ENCODE data around the gene RGMB.

RGMB gene

DNA sequence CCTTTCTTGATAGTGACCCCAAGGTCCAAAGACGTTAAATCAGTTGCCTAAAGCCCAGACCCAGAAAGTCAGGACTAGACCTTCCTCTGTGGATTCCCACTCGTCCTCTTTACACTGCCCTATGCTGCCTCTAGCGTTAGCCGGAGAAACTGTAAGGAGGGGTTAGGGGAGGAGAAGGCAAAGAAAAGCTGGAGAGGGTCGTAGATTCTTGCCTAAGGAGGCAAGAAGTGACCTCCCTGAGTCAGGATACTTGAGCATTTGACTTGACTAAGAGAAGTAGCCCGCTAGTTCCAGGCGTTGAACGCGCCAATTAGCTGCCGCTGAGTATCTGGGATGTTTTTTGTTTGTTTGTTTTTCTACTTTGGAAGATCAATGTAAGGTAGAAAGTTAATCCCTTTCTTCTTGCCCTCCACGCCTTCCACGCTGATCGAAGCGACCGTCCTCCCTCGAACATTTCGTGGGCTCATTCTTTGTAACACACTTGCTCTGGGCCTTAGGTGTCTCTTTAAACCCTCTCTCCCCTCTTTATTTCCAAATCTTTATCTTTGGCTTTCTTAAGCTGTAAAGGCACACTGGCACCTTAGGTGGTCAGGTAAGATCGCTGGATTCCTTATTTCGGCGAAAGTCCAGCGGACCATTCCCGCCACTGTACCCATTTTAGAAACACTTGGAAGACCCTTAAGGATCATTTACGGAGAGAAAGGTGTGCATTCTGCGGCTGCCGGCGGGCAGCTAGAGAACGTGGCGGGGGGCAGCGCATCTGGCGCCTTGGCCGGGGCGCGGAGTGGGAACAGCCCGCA, 5.1 kb upstream of the RGMB start:
- peak in 1 of 2 experiments; percentile 49 for DNase-seq

GRCh38 chr5:98768960-98769209, 4.6 kb upstream of the RGMB start:
- DNase-seq = no peak

DNA sequence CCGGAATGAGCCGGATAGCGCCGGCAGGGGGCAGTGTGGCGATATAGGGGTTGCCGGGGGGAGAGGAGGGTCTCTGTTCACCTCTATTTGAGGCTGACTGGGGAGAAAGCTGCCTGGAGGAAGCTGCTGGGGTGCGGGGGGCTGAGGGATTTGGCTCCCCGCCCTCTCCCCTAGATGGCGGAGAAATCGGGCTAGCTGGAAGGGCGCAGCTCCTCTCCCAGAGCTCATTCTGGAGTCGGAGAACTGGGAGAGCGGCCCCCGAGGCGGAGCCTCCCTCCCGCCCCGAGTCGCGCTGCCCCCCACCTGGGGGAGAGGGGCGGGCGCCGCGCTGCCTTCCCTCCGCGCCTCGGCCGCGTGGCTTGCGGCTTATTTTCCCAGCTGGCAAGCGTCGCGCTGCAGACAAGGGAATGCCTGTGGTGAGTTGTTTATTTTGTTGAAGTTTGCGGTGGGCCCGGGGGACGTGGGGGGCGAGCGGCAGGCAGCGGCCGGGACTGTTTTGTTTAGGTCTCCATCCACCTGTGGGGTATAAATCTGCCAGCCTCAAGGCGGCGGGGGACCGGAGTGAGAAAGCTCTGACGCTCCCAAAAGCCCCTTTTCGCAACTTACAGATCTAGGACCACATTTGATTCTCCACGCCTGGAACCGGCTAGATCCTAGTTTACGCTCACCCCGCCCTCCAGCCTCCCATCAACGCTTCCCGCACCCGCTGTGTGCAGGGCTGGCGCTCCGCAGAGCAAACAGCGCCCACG, 4.1 kb upstream of the RGMB start:
- DNase-seq = no peak

DNA sequence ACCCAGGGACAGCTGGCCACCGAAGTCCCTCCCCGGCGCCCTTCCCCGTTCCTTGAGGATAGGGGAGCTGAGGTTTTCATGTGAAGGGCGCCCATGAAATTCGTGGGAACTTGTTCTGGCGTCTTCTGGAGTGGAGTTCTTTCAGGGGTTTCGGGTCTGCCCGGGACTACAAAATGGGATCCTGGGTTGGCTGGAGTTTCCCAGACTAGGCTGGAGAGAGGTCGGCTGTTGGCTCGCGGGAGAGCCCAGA, 3.6 kb upstream of the RGMB start:
- DNase-seq = no peak

- no peak for DNase-seq
Observed at GRCh38 chr5:98770209-98770910, 3.1 kb upstream of the RGMB start.

- peak in 1 of 2 experiments; percentile 60 for DNase-seq
Observed at GRCh38 chr5:98770911-98771322, 2.5 kb upstream of the RGMB start.

GRCh38 chr5:98771382-98772109, 1.9 kb upstream of the RGMB start:
- peak in 1 of 2 experiments; percentile 53 for DNase-seq

DNA sequence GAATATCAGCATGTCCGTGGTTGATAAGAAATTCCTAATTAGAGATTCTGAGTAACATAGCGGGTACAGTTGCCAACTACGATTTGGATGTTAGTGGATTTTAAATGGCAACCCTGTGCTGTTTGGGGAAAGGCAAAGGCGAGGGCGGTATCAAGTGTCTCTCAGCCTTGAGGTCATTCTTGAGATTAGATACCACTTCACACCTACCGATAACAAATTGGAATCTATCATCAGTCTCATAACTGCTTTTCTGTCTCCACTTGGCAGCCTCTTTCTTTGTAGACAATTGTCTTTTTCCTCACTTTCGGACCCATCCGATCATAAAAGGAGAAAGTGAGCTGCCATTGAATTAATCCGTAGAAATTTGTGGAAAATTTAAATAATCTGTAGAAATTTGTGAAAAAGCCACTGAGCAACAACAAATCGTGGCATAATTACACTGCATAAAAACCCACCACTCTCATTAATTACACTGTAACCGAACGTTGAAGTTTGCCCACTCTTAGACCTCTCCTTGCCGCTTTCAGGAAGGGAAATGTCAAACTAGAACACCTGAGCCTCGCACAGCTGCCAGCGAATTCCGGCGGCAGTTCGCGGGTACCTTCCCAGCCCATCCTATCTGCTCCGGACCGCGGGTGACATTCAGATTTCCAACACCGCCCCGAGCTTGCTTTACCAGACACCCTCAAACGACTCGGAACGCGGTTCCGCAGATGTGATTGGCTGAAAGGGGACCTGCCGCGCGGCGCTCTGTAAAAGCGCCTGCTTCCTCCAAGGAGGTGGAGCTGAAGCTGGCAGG, 849 bp upstream of the RGMB start:
- peak in 1 of 2 experiments; percentile 83 for DNase-seq

- DNase-seq = no peak
Observed at GRCh38 chr5:98773214-98773463, 324 bp upstream of the RGMB start.

DNA sequence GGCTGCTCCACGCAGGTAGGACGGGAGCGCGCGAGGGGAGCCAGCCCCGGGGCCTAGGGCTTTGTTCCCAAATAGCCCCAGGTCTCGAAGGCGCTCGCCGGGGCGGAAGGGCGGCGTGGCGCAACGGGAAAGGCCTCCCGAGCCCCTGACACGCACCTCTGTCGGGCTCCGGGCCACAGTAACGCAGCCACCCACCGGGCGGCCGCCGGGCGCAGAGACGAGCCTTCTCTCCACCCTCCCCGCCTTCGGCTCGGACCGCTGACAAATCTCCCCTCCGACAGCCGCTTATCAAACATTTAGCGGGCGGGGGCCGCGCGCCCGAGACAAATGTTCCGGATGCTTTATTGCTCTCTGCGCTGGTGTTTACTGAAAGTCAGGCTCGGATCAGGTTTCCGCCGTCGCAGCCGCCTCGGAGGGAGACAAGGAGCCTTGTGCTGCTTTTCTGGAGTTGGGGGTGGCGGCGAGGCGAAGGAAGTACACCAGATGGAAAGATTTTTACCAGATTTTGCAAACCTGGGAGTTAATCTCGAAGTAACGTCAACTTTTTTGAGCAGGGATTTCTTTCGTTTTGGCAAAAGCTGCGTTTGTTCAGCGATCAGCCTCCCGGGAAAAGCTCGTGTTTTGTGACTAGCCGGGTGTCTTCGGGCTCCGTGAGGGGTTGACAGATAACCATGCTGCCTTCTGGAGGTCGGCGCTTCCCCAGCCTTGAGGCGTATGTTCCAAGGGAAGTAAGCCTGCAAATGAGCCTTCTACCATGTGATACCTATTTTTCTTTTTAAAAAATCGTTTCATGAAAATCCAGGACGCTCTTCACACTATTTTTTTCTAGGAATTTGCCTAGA, 950 bp downstream of the RGMB start:
- DNase-seq = peak in 1 of 2 experiments; percentile 23

DNA sequence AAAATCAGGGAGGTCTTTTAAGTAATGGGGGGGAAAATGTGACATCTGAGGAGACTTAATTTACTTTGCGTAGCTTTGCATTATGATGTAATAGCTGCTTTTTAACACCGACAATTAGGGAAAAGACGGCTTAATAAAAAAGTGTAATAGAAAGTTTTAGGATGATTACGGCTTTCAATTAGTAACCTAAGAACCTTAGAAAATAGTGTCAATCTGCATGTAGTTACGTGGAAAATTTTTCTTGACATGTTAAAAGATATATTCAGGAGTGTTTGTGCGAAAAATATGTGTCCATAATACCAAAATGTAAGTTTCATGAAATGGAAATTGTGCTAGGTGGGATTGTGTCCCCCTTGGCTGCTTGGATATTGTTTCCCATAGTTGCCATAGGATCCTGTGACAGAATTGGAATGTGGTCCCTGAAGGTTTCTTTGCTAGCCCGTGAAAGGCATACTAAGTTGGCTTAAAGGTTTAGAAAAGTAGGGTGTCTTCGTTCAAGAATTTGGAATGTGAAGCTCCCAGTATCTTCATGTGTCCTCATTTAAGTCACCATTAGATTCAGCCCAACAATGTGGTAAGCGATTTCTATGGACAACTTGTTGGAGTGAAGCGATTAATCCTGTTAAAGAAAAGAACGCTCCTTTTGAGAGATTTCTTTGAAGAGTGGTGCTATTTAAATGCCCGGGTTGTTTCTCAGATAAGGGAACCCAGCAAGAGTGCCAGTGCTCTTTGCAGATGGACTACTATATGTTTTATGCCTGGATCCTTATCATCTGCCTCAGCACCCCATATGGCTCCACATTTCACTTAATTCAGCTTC, 2.0 kb downstream of the RGMB start:
- DNase-seq = no peak

DNA sequence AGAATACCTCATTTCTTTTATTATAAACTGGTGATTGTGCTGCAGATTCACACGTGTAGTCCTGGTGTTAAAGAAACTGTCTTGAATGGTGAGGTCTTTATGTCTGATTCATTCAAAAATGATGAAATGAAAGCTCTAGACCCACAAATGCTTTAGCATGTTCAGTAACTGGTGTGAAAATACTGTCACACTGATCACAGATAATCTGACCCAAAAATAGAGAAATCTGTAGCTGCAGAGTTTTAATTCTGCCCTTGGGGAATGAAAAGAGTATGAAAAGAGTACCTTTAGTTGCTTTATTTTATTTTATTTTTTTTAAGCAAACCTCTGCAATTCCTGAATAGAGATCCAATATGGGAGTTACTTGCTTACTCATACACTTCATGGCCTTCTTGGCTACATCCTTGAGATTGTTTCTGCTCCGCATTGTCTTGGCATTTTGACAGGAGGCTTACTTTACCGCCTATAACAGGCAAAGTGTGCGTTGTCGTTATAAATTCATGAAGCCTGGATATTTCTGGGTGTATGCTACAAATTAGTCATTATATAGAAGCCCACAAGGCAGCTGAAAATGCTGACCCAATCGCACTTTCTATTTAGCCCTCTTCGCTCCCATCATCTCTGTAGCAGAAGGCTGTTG, 2.7 kb downstream of the RGMB start:
- DNase-seq = no peak

DNA sequence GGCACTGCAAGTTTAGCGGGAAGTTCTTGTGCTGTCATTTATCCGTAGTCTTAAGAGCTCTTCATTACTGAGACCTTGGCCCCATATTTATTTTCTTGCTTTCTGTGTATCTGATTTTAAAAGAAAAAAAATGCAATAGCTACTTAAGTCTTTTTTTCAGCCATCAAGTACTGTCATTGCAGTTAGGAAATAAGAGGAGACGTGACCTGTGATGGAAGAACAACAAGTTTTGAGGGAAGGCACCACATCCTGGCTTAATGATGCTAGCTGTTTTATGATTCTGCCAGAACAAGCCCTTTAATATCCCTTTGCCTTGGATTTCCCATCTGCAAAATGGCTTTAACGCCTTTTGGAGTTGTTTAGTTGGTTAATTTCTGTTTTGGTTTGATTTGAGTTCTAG, 3.8 kb downstream of the RGMB start:
- DNase-seq = no peak

DNA sequence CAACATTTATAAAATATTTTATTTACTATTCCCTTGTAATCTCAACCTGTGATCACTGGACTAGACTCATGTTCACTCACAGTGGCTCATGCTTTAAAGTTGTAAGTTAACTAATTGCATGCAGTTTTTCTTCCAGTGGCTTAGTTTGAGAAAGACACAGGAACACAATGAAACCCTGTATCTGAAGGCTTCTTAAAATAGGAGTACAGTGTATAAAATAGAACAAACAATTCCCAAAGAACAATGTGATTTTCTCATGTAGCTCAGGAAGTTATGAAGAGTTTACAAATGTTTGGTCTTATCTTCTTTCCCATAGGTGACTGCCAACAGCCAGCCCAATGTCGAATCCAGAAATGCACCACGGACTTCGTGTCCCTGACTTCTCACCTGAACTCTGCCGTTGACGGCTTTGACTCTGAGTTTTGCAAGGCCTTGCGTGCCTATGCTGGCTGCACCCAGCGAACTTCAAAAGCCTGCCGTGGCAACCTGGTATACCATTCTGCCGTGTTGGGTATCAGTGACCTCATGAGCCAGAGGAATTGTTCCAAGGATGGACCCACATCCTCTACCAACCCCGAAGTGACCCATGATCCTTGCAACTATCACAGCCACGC, 5.9 kb downstream of the RGMB start:
- DNase-seq = no peak

DNA sequence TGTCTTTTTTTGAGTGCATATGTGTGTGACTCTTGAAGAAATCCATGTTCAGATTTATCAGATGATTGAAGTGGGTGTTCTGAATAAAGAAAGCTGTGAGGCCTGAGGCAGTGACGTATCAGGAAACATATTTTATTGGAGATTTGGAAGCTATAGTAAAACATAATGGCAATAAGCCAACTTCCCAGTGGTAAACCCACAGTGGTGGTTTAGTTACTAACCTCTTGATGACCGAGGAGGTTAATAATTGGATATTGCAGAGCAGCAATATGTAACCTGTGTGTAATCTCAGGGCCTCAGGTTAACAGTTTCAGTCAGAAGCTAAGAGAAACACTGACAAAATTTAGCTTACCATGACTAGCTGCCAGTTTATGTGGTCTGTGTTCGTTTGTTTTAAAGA, 6.9 kb downstream of the RGMB start:
- DNase-seq = no peak

- DNase-seq = no peak
Observed at GRCh38 chr5:98781520-98781919, 8.1 kb downstream of the RGMB start.

GRCh38 chr5:98781964-98782363, 8.5 kb downstream of the RGMB start:
- DNase-seq = no peak

DNA sequence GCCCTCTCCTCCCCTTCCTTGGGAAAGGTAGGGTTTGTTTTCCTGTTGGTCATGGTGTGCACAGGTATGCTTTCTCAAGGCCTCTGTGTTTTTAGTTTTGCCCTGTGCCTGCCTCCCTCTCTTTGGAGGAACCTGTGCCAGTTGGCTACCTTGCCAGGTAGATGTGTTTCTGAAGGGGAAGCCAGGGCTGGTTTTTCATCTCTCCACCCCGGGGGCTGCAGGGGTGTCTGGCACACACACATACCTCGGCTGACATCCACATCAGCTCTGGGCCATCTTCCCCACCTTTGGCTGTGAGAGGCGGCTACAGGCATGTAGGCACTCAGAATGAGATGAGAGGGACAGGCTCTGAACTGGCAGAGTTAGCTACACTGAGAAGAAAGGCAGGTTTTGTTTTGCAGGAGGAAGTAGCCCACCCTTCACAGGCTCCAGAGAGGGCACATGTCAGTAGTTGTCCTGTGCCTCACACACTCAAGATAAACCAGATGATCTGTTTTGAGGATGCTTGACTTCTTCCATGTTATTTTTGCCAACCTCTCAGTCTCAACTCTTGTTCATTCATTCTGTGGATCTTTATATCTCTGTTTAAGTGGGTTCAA, 9.7 kb downstream of the RGMB start:
- no peak for DNase-seq

DNA sequence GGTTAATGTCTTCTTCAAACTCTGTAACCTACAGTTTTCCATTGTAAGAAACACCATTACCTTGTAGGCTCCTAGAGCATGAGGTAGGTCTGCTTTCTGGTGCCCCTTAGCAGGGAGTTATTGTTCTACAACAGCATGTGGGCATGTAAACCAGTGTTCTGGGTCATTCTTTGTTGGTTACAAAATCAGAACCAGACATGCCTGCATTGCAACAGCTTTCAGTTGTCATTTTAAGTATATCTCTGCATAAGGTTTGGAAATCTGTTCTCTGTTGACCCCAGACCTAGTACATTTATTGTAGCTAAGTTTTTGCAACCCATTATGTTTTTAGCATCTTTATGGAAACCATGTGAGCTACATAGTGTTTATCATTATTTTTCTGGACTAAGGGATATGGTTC, 10.9 kb downstream of the RGMB start:
- DNase-seq = no peak

- no peak for DNase-seq
Observed at GRCh38 chr5:98785244-98785643, 11.8 kb downstream of the RGMB start.
